Karpas-422 (cell line): ENCODE data around the gene QPCT. TPM values are rescaled to one million over a fixed set of nuclear protein-coding genes. Genes with fewer than 3 reads are reported as not detected.

ENCODE experiments used
- DNase-seq: peaks from one replicate; pipeline ENCODE4 v3.0.0-alpha.2; 2015
- H2AFZ ChIP-seq: fragments of 200-600 bp; sonication (generic); 2 replicates; pipeline ENCODE4 v1.6.1; 2014; ENCODE audit warnings: antibody characterized with exemption, low read length, mixed read lengths
- H3K27ac ChIP-seq: fragments of 200-600 bp; sonication (generic); 2 replicates; pipeline ENCODE4 v1.5.1; 2014; ENCODE audit warnings: mild to moderate bottlenecking, low read length, moderate library complexity
- H3K27me3 ChIP-seq: fragments of 200-600 bp; sonication (generic); 2 replicates; pipeline ENCODE4 v1.6.1; 2014; ENCODE audit warnings: low read length, mixed read lengths
- H3K36me3 ChIP-seq: fragments of 200-600 bp; sonication (generic); 2 replicates; pipeline ENCODE4 v1.6.1; 2014; ENCODE audit warnings: low read length, mixed read lengths; ENCODE audit not compliant: insufficient read depth
- H3K4me1 ChIP-seq: fragments of 200-600 bp; sonication (generic); 2 replicates; pipeline ENCODE4 v1.6.1; 2014; ENCODE audit warnings: mild to moderate bottlenecking, low read length, mixed read lengths
- H3K4me2 ChIP-seq: fragments of 200-600 bp; sonication (generic); 2 replicates; pipeline ENCODE4 v1.6.1; 2014; ENCODE audit warnings: low read length, low read depth, mild to moderate bottlenecking; ENCODE audit not compliant: poor library complexity, severe bottlenecking
- H3K4me3 ChIP-seq: fragments of 200-600 bp; sonication (generic); 2 replicates; pipeline ENCODE4 v1.5.1; 2014; ENCODE audit warnings: mild to moderate bottlenecking, antibody characterized with exemption, low read length, mixed read lengths
- H3K79me2 ChIP-seq: fragments of 200-600 bp; sonication (generic); 2 replicates; pipeline ENCODE4 v1.6.1; 2014; ENCODE audit warnings: mild to moderate bottlenecking, low read length, mixed read lengths
- H3K9ac ChIP-seq: fragments of 200-600 bp; sonication (generic); 2 replicates; pipeline ENCODE4 v1.6.0; 2014; ENCODE audit warnings: low read length
- H3K9me2 ChIP-seq: fragments of 200-600 bp; sonication (generic), shearing (Covaris generic); replicated peaks from 2 replicates; pipeline ENCODE4 v1.6.0; 2014; ENCODE audit warnings: mild to moderate bottlenecking, low read length, moderate library complexity; ENCODE audit not compliant: insufficient read depth
- H3K9me3 ChIP-seq: fragments of 300-700, 200-600 bp; sonication (generic); 2 replicates; pipeline ENCODE4 v1.6.1; 2014; ENCODE audit warnings: low read length, mixed read lengths
- H4K20me1 ChIP-seq: fragments of 200-600 bp; sonication (generic); 2 replicates; pipeline ENCODE4 v1.6.1; 2014; ENCODE audit warnings: mild to moderate bottlenecking, antibody characterized with exemption, low read length, low read depth; ENCODE audit not compliant: insufficient read depth
- total RNA-seq: library from RNA; depleted of rRNA; stranded (reverse); fragments of >200 nt; shearing (Covaris generic); gene quantifications from 2 replicates; pipeline ENCODE4 v1.2.3, GENCODE V29; 2014; ENCODE audit warnings: low replicate concordance

QPCT gene
- total RNA-seq, 1 experiment from 2014 or later, result 4.8 TPM

- no peak overlapping the region for H3K4me3 ChIP-seq
Measured at GRCh38 chr2:37367310-37367709, 22.9 kb downstream of the QPCT start.

GRCh38 chr2:37367984-37368383, 23.6 kb downstream of the QPCT start:
- H3K79me2 ChIP-seq, result no peaks in the 10 kb centered on the region
- H3K9ac ChIP-seq, result no peak overlapping the region
- no peak overlapping the region for H3K27ac ChIP-seq
- no peaks in the 10 kb centered on the region for H3K27me3 ChIP-seq
- DNase-seq, result no peak
- H3K36me3 ChIP-seq, result no peaks in the 10 kb centered on the region
- no peaks in the 10 kb centered on the region for H3K9me3 ChIP-seq
- no peak overlapping the region for H2AFZ ChIP-seq
- H4K20me1 ChIP-seq, result no peaks in the 10 kb centered on the region
- no peak overlapping the region for H3K4me2 ChIP-seq
- no peaks in the 10 kb centered on the region for H3K4me1 ChIP-seq
- no peaks in the 10 kb centered on the region for H3K9me2 ChIP-seq
- H3K4me3 ChIP-seq, result no peak overlapping the region

More at GRCh38 chr2:37367310-37367709, 22.9 kb downstream of the QPCT start:
- Histone ChIP-seq H2AFZ (no peak overlapping the region), H3K27me3 (no peaks in the 10 kb centered on the region), H3K9me3 (no peaks in the 10 kb centered on the region), H3K4me2 (no peak overlapping the region), H4K20me1 (no peaks in the 10 kb centered on the region), H3K9ac (no peak overlapping the region), H3K27ac (no peak overlapping the region), H3K79me2 (no peaks in the 10 kb centered on the region), H3K36me3 (no peaks in the 10 kb centered on the region), H3K4me1 (no peaks in the 10 kb centered on the region), H3K9me2 (no peaks in the 10 kb centered on the region)
- no peak for DNase-seq

DNA sequence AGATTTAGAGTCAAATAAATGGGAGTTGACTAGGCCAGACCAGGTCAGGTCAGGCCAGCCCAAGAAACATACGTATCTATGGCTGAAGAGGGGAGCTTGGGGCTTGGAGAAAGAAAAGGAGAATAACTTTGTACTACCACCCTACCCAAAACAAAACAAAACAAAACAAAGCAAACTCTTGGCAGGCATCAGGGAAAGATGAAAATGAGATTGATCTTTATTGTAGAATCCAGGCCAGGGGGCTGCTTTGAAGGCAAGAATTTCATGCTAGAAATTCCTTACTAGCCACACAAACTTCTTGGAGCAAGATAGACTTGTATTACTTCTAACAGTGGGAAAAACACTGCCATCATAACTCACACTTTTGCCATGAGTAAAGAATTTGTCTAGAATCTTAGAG, 26.2 kb downstream of the QPCT start:
- Histone ChIP-seq H3K4me2 (no peak overlapping the region), H3K27me3 (0 out of 2 replicates have a peak, but pooled peaks cover 2% of the 10 kb centered on the region), H3K4me3 (no peak overlapping the region), H3K9me2 (no peaks in the 10 kb centered on the region), H3K79me2 (no peaks in the 10 kb centered on the region), H3K9me3 (no peaks in the 10 kb centered on the region), H2AFZ (no peak overlapping the region), H3K27ac (no peak overlapping the region), H3K36me3 (no peaks in the 10 kb centered on the region), H3K9ac (no peak overlapping the region), H3K4me1 (peaks cover 6% of the 10 kb centered on the region), H4K20me1 (no peaks in the 10 kb centered on the region)
- DNase-seq, result no peak

DNA sequence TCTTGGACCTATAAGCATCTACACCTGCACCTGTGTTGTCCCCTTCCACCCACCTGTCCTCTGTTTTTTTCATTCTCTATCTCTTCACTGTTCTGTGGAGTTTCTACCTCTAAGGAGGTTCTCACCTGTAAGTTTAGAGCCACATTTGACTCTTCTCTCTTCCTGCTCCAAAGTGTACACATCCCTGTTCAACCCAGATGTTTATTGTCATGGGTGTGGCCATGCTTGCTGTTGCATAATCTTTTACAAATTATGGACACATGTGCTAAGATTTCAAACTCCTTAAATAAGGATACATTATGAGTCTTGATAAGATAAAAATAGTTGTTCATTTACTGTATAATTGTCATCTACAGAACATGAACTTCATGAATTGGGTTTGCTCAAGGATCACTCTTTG, 27.6 kb downstream of the QPCT start:
- Histone ChIP-seq H3K27me3 (0 out of 2 replicates have a peak, but pooled peaks cover 2% of the 10 kb centered on the region), H3K4me2 (no peak overlapping the region), H3K9me2 (no peaks in the 10 kb centered on the region), H4K20me1 (no peaks in the 10 kb centered on the region), H3K4me3 (no peak overlapping the region), H3K4me1 (peaks cover 19% of the 10 kb centered on the region), H3K27ac (no peak overlapping the region), H3K36me3 (no peaks in the 10 kb centered on the region), H3K79me2 (no peaks in the 10 kb centered on the region), H2AFZ (no peak overlapping the region), H3K9me3 (no peaks in the 10 kb centered on the region), H3K9ac (no peak overlapping the region)
- no peak for DNase-seq

DNA sequence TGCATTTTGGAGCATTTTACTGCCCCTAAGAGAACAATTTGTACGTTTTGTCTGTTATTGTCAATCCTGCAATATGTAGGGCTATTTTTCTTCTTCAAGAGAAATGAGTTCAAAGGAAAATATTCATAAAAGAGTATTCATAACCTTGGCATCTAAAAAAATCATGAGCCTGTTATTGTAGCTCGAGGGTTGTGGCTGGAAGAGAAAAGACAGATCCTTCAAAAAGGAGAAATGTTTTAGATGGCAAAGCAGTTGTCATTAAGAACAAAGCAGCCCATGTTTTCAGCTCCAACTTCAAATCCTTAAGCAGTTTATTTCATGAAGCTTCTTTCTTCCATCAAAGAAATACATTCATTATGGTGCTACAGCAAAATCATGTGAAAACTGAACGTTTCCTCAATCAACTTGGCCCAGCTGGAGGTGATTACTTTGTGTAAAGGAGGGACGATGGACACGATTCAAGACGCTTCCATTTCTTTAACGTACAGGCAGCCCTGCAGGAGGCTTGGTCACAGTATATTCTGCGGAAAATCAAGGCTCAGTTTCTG, 31.4 kb downstream of the QPCT start:
- Histone ChIP-seq H3K36me3 (no peaks in the 10 kb centered on the region), H3K4me1 (peaks cover 32% of the 10 kb centered on the region), H3K4me3 (peak overlapping the region; percentile 54), H3K27me3 (0 out of 2 replicates have a peak, but pooled peaks cover 2% of the 10 kb centered on the region), H3K9me2 (no peaks in the 10 kb centered on the region), H4K20me1 (no peaks in the 10 kb centered on the region), H3K9ac (peak overlapping the region; percentile 49), H3K79me2 (no peaks in the 10 kb centered on the region), H3K9me3 (no peaks in the 10 kb centered on the region), H3K27ac (peak overlapping the region; percentile 69), H2AFZ (peak overlapping the region; percentile 99), H3K4me2 (peak overlapping the region; percentile 71)
- no peak for DNase-seq

DNA sequence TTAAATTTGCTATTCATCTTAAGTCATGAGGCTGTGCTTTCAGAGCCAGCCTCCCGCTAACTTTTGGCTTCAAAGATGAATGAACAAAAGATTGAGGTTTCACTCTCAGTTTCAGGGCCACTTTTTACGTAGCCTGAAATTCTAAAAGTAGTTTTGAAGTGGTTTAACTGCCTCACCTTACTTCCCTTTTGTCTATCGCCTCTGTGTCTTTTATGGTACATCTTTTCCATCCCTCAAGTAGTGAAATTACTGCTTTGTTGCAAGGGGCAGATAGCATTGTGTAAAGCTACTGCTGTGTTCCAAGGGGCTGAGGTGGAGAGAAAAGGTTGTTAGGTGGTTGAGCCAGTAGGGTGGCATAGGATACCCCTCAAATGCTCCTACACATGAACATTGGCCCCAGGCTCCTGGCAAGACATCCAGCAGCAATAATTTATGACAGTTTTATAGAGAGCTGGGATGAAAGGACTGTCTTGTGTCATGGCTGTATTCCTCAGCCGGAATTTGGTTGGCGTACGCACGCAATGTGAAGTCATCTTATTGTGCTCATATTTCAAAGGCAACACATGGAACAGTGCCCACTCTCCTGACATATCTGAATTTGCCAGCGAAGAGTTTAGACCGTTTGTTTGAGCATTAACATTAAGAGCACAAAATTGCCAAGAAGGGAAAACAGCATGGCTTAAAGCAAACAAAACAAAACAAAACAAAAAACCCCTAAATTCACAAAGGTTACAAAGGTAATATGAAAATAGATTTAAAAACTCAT, 32.2 kb downstream of the QPCT start:
- Histone ChIP-seq H3K9me2 (no peaks in the 10 kb centered on the region), H2AFZ (peak overlapping the region; percentile 99), H3K9ac (peak overlapping the region; percentile 49), H3K4me3 (peak overlapping the region; percentile 54), H3K4me2 (peak overlapping the region; percentile 71), H4K20me1 (no peaks in the 10 kb centered on the region), H3K4me1 (peaks cover 32% of the 10 kb centered on the region), H3K36me3 (no peaks in the 10 kb centered on the region), H3K9me3 (no peaks in the 10 kb centered on the region), H3K79me2 (no peaks in the 10 kb centered on the region), H3K27ac (peak overlapping the region; percentile 69), H3K27me3 (0 out of 2 replicates have a peak, but pooled peaks cover 2% of the 10 kb centered on the region)
- DNase-seq, result peak; percentile 81

- no peaks in the 10 kb centered on the region for H3K9me2 ChIP-seq
- no peak for DNase-seq
- no peak overlapping the region; the same call in 1 of the 2 replicates for H3K4me3 ChIP-seq
- H2AFZ ChIP-seq, result no peak overlapping the region
- H3K27ac ChIP-seq, result no peak overlapping the region
- no peaks in the 10 kb centered on the region for H3K9me3 ChIP-seq
- H3K4me2 ChIP-seq, result peak overlapping the region; percentile 71
- peaks cover 32% of the 10 kb centered on the region for H3K4me1 ChIP-seq
- H3K27me3 ChIP-seq, result 0 out of 2 replicates have a peak, but pooled peaks cover 2% of the 10 kb centered on the region
- H3K9ac ChIP-seq, result peak overlapping the region; percentile 49; the same call in 1 of the 2 replicates
- no peaks in the 10 kb centered on the region for H4K20me1 ChIP-seq
- H3K79me2 ChIP-seq, result no peaks in the 10 kb centered on the region
- no peaks in the 10 kb centered on the region for H3K36me3 ChIP-seq
Measured at GRCh38 chr2:37377187-37377532, 32.7 kb downstream of the QPCT start.

DNA sequence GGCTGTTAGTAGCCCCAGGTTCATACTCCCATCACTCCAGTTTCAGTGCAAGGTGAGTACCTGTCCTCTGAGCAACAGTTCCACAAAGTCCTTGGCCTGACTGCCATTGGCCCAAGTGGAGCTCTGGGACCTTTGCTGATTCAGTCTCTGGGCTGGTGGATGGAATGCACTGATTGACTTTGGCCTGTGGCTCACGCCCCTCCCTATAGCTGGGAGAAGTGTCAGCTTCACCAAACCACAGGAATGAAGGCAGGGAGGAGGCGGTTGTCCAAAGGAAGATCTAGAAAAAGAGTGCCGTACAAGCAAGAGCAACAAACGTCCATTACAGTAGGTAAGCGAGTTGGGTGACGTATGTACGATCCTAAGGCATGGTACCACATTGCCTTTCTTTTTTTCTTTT, 34.0 kb downstream of the QPCT start:
- Histone ChIP-seq H3K4me1 (peaks cover 32% of the 10 kb centered on the region), H3K36me3 (no peaks in the 10 kb centered on the region), H3K9me3 (no peaks in the 10 kb centered on the region), H3K27ac (no peak overlapping the region), H2AFZ (no peak overlapping the region), H3K4me2 (no peak overlapping the region), H3K79me2 (no peaks in the 10 kb centered on the region), H3K27me3 (0 out of 2 replicates have a peak, but pooled peaks cover 2% of the 10 kb centered on the region), H3K9ac (no peak overlapping the region), H4K20me1 (no peaks in the 10 kb centered on the region), H3K9me2 (no peaks in the 10 kb centered on the region), H3K4me3 (no peak overlapping the region)
- no peak for DNase-seq
